Measurements from ENCODE around the gene PSORS1C1. TPM values are rescaled to one million over a fixed set of nuclear protein-coding genes. Genes with fewer than 3 reads are reported as not detected.
A peak's percentile ranks its signal among the peaks of the same experiment; 100 is the strongest.

The PSORS1C1 gene
- total RNA-seq, 1 experiment from 2014 or later: 0.48 TPM

GRCh38 chr6:31114970-31115849, 610 bp downstream of the PSORS1C1 start:
- H3K4me1 ChIP-seq (ENCODE audit: insufficient read depth, low read length): peaks cover 13% of the 10 kb centered on the region; the same call in 1 of the 2 replicates
- H3K4me3 Mint-ChIP-seq: no peak overlapping the region
- DNase-seq: no peak
- no CpG with 5 or more reads among the region's 9 CpGs for WGBS (ENCODE audit: extremely low coverage, insufficient read length, low lambda C conversion rate)
- H3K79me2 ChIP-seq (ENCODE audit: insufficient read depth, low read length): no peaks in the 10 kb centered on the region
- no peak overlapping the region for H2BK120ac ChIP-seq (ENCODE audit: low read depth, low read length, poor library complexity, severe bottlenecking)
- no peaks in the 10 kb centered on the region for H3K9me3 ChIP-seq (ENCODE audit: control insufficient read depth, low read depth, low read length)
- no peak overlapping the region for H2BK20ac ChIP-seq (ENCODE audit: low read depth, low read length, poor library complexity, severe bottlenecking)
- H2BK15ac ChIP-seq (ENCODE audit: low read depth, low read length): no peak overlapping the region
- H3K4me1 Mint-ChIP-seq: peaks cover 40 to 49% of the 10 kb centered on the region in 2 experiments
- no peaks in the 10 kb centered on the region for H3K9me3 Mint-ChIP-seq
- no peak overlapping the region for H3K27ac ChIP-seq (ENCODE audit: insufficient read length, low read depth, low read length)
- H3K18ac ChIP-seq (ENCODE audit: insufficient read length, low read depth, low read length): no peak overlapping the region
- H3K4me2 ChIP-seq (ENCODE audit: insufficient read depth, insufficient read length, low read length): no peak overlapping the region
- H3K9ac ChIP-seq (ENCODE audit: extremely low read depth, insufficient read length, low read length): no peak overlapping the region
- H3K23me2 ChIP-seq (ENCODE audit: insufficient read length, low read depth, low read length, poor library complexity, severe bottlenecking): no peaks in the 10 kb centered on the region
- no peaks in the 10 kb centered on the region for H4K20me1 ChIP-seq (ENCODE audit: control insufficient read depth, insufficient read depth, insufficient read length)
- no peak overlapping the region for H3K56ac ChIP-seq (ENCODE audit: insufficient read length, low read depth, low read length)
- no peaks in the 10 kb centered on the region; the same call in 1 of the 2 replicates for H3K27me3 ChIP-seq (ENCODE audit: insufficient read depth, low read length)
- H2AK5ac ChIP-seq (ENCODE audit: insufficient read length, low read length): no peak overlapping the region
- no peak overlapping the region for H2AFZ ChIP-seq (ENCODE audit: low read length)
- H2BK12ac ChIP-seq (ENCODE audit: insufficient read length, low read depth, low read length): no peak overlapping the region
- H4K91ac ChIP-seq (ENCODE audit: insufficient read length, low read depth, low read length): no peak overlapping the region
- no peak overlapping the region for H3K14ac ChIP-seq (ENCODE audit: insufficient read depth, low read length)
- peaks cover 53% of the 10 kb centered on the region for H3K27me3 Mint-ChIP-seq (ENCODE audit: low read depth)
- no peak overlapping the region for H4K5ac ChIP-seq (ENCODE audit: insufficient read length, low read depth, low read length)
- H3K4ac ChIP-seq (ENCODE audit: low read depth, low read length): no peak overlapping the region
- TF ChIP-seq, protein P1, sequence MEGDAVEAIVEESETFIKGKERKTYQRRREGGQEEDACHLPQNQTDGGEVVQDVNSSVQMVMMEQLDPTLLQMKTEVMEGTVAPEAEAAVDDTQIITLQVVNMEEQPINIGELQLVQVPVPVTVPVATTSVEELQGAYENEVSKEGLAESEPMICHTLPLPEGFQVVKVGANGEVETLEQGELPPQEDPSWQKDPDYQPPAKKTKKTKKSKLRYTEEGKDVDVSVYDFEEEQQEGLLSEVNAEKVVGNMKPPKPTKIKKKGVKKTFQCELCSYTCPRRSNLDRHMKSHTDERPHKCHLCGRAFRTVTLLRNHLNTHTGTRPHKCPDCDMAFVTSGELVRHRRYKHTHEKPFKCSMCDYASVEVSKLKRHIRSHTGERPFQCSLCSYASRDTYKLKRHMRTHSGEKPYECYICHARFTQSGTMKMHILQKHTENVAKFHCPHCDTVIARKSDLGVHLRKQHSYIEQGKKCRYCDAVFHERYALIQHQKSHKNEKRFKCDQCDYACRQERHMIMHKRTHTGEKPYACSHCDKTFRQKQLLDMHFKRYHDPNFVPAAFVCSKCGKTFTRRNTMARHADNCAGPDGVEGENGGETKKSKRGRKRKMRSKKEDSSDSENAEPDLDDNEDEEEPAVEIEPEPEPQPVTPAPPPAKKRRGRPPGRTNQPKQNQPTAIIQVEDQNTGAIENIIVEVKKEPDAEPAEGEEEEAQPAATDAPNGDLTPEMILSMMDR (conservative IDR thresholded peaks at IDR 0.05): peak; percentile 45
- H3K27ac Mint-ChIP-seq: peak overlapping the region in 1 of 3 experiments; percentile 86; a peak in 4 of 7 replicates
- H4K8ac ChIP-seq (replicated peaks; ENCODE audit: insufficient read length, low read depth, low read length): no peak overlapping the region
- H3T11ph ChIP-seq (ENCODE audit: low read length): no peak overlapping the region
- H3K36me3 Mint-ChIP-seq (ENCODE audit: insufficient read depth in 1 of 3, low read depth in 3 of 3): no peaks in the 10 kb centered on the region
- no peak overlapping the region for H2BK5ac ChIP-seq (ENCODE audit: insufficient read length, low read length)
- H3K79me1 ChIP-seq (ENCODE audit: insufficient read depth, low read depth, low read length, poor library complexity, severe bottlenecking): no peaks in the 10 kb centered on the region
- no peak overlapping the region for H3K23ac ChIP-seq (ENCODE audit: insufficient read length, low read depth, low read length)
